WI38 (cell line): Measurements from ENCODE around the gene TWNK.

Source experiments
- H3K4me3 ChIP-seq: 2 replicates; pipeline ENCODE4 v1.5.1; 2011; ENCODE audit warnings: low read depth, mild to moderate bottlenecking, control low read depth, low read length
- TF ChIP-seq, protein P1 (sequence below): IDR thresholded peaks from 2 replicates; pipeline ENCODE4 v1.5.1; 2012; ENCODE audit warnings: low read depth, mild to moderate bottlenecking, control low read depth, low read length

Gene TWNK

DNA sequence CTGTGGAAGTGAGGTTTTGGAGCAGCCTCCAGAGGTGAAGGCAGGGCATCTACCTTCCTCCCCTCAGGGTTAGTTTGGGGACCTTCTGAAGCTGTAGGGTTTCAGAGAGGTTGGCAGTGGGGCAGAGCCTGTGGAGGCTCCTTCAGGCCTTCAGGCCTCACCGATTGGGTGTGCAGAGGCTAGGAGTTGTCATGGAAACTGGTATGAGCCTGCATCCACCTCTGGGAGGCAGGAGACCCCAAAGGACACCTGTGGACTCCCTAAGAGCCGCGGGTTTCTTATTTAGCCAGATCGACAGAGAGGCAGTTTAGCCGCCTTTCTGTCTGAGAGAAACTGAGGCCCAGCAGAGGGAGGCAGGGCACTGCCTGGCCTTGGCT lies 14.3 kb downstream of the TWNK start:
- TF ChIP-seq, protein P1, sequence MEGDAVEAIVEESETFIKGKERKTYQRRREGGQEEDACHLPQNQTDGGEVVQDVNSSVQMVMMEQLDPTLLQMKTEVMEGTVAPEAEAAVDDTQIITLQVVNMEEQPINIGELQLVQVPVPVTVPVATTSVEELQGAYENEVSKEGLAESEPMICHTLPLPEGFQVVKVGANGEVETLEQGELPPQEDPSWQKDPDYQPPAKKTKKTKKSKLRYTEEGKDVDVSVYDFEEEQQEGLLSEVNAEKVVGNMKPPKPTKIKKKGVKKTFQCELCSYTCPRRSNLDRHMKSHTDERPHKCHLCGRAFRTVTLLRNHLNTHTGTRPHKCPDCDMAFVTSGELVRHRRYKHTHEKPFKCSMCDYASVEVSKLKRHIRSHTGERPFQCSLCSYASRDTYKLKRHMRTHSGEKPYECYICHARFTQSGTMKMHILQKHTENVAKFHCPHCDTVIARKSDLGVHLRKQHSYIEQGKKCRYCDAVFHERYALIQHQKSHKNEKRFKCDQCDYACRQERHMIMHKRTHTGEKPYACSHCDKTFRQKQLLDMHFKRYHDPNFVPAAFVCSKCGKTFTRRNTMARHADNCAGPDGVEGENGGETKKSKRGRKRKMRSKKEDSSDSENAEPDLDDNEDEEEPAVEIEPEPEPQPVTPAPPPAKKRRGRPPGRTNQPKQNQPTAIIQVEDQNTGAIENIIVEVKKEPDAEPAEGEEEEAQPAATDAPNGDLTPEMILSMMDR, result no peak
- peak overlapping the region; percentile 91 for H3K4me3 ChIP-seq

DNA sequence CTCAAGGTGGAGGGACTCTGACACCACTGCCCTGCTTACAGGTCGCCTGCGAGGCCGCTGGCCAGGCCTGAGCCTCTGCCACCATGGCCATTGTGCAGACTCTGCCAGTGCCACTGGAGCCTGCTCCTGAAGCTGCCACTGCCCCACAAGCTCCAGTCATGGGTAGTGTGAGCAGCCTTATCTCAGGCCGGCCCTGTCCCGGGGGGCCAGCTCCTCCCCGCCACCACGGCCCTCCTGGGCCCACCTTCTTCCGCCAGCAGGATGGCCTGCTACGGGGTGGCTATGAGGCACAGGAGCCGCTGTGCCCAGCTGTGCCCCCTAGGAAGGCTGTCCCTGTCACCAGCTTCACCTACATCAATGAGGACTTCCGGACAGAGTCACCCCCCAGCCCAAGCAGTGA lies 15.1 kb downstream of the TWNK start:
- TF ChIP-seq, protein P1, result no peak

DNA sequence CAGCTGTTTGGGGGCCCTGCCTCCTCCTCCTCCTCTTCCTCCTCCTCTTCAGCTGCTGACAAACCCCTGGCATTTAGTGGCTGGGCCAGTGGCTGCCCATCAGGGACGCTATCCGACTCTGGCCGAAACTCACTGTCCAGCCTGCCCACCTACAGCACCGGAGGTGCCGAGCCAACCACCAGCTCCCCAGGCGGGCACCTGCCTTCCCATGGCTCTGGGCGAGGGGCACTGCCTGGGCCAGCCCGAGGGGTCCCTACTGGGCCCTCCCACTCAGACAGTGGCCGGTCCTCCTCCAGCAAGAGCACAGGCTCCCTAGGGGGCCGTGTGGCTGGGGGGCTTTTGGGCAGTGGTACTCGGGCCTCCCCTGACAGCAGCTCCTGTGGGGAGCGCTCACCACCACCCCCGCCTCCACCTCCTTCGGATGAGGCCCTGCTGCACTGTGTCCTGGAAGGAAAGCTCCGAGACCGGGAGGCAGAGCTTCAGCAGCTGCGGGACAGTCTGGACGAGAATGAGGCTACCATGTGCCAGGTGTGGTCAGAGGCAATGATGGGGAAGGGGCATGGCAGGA lies 16.4 kb downstream of the TWNK start:
- TF ChIP-seq, protein P1, result no peak

More for the DNA sequence above, 15.1 kb downstream of the TWNK start:
- H3K4me3 ChIP-seq, result peak overlapping the region; percentile 91

DNA sequence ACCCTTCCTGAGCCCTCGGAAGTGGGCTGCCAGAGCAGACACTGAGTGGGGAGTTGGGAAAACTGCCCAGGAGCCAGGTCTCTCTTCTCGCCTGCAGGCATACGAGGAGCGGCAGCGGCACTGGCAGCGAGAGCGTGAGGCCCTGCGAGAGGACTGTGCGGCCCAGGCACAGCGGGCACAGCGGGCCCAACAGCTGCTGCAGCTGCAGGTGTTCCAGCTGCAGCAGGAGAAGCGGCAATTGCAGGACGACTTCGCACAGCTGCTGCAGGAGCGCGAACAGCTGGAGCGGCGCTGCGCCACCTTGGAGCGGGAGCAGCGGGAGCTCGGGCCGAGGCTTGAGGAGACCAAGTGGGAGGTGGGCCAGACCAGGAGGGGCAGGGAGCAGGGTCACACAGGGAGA lies 18.0 kb downstream of the TWNK start:
- TF ChIP-seq, protein P1, result no peak
- H3K4me3 ChIP-seq, result no peak overlapping the region

More for the DNA sequence above, 16.4 kb downstream of the TWNK start:
- H3K4me3 ChIP-seq, result no peak overlapping the region

DNA sequence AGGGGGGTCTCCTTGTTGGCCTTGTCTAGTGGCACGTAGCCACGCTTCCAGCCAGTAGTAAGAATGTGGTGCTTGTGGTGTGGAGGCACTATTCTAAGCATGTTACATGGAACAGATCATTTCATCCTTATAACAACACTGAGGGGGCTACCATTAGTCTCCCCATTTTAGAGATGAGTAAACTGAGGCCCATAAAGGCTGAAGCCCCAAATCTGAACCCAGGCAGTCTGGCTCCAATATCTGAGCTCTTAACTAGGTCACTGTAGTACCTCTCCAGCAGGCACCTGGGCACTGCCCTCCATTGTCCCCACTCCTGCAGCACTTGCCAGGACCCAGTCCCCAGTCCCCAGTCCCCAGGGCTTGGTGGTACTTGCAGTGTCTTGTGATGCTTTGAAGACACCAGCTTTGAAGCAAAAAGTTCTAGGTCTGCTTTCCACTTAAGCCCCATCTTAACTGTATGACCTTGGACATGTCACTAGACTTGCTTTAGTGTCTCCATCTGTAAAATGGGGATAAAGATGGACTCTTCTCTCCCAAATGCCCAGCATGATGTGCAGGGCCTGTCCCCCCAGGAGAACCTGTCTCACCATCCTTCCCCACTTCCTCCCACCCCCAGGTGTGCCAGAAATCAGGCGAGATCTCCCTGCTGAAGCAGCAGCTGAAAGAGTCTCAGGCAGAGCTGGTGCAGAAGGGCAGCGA lies 18.7 kb downstream of the TWNK start:
- TF ChIP-seq, protein P1, result no peak
- no peak overlapping the region for H3K4me3 ChIP-seq

DNA sequence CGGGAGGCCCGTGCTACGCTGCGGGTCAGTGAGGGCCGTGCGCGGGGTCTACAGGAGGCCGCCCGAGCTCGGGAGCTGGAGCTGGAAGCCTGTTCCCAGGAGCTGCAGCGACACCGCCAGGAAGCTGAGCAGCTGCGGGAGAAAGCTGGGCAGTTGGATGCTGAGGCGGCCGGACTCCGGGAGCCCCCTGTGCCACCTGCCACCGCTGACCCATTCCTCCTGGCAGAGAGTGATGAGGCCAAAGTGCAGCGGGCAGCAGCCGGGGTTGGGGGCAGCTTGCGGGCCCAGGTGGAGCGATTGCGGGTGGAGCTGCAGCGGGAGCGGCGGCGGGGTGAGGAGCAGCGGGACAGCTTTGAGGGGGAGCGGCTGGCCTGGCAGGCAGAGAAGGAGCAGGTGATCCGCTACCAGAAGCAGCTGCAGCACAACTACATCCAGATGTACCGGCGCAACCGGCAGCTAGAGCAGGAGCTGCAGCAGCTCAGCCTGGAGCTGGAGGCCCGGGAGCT lies 19.3 kb downstream of the TWNK start:
- H3K4me3 ChIP-seq, result no peak overlapping the region
- TF ChIP-seq, protein P1, result no peak

DNA sequence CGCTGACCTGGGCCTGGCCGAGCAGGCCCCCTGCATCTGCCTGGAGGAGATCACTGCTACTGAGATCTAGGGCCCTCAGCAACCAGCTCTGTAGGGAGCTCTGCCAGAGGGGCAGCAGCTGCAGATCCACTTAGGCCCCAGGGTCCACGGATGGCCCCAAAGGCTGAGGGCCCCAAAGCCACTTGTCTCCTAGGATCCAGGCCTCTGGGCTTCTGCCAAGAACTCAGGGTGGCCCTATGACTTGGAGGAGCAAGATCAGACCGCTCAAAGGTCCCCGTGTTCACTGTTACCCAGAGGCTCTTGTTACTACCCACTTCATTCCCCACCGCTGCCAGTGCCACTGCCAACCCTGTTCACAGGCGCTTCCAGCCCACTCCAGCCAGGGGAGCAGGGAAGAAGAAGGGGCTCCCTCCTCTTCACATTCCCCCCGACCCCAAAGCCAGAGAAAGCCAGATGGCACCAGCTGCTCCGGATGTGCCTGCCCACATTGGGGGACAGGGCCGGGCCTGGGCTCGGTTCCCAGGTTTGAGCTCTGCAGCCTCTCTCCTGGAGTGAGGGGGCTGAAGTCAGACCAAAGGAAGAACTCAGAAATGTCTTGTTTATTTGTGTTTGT lies 19.9 kb downstream of the TWNK start:
- no peak overlapping the region for H3K4me3 ChIP-seq
- TF ChIP-seq, protein P1, result no peak
